ENCODE data around the gene ZNF292.

Gene ZNF292

DNA sequence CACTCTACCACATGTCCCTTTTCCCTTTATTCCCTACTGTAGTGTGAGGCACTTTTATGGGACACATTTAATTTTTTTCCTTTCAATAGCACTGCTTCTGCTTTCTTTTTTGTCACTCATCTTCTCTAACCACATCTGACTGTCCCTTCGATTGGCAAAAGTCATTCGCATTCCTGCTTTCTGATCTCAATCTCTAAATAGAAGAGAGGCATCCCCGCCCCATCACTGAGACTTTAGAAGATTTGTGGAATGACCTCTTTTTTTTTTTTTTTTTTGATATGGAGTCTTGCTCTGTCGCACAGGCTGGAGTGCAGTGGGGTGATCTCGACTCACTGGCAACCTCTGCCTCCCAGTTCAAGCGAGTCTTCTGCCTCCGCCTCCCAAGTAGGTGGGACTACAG is 9.1 kb downstream of the ZNF292 start:
- no peaks in the 10 kb centered on the region; the same call in 1 of the 2 replicates for H3K36me3 ChIP-seq (ENCODE audit: control insufficient read depth, insufficient read depth, low read length)
- TF ChIP-seq, protein P1, sequence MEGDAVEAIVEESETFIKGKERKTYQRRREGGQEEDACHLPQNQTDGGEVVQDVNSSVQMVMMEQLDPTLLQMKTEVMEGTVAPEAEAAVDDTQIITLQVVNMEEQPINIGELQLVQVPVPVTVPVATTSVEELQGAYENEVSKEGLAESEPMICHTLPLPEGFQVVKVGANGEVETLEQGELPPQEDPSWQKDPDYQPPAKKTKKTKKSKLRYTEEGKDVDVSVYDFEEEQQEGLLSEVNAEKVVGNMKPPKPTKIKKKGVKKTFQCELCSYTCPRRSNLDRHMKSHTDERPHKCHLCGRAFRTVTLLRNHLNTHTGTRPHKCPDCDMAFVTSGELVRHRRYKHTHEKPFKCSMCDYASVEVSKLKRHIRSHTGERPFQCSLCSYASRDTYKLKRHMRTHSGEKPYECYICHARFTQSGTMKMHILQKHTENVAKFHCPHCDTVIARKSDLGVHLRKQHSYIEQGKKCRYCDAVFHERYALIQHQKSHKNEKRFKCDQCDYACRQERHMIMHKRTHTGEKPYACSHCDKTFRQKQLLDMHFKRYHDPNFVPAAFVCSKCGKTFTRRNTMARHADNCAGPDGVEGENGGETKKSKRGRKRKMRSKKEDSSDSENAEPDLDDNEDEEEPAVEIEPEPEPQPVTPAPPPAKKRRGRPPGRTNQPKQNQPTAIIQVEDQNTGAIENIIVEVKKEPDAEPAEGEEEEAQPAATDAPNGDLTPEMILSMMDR (IDR thresholded peaks at IDR 0.05; ENCODE audit: insufficient read depth, low read length, poor library complexity, severe bottlenecking) = no peak
- DNase-seq (ENCODE audit: extremely low read depth, insufficient read length) = no peak
- no peak overlapping the region for H3K4me3 ChIP-seq (replicated peaks; ENCODE audit: low read depth, low read length)
- no peaks in the 10 kb centered on the region for H3K27me3 ChIP-seq (replicated peaks; ENCODE audit: control insufficient read depth, insufficient read depth, low read length)

DNA sequence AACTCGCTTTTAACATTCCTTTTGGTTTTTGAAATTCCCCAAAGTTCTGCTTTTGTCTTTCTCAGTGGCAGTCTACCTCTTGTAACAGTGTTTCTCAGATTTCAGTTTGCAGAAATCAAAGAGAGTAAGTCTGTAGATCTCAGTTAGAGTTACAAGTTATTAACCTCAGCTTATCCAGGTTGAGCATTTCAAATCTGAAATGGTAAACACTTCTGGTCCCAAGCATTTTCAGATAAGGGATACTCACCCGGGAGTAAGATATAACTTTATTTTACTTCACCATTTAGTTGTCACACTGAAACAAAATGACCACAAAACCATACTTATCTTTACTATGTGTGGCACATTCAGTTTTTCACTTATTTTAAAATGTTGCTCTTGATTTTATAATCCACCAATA is 9.8 kb downstream of the ZNF292 start:
- Histone ChIP-seq H3K36me3 (ENCODE audit: control insufficient read depth, insufficient read depth, low read length) (no peaks in the 10 kb centered on the region; the same call in 1 of the 2 replicates), H3K4me3 (replicated peaks; ENCODE audit: low read depth, low read length) (no peak overlapping the region), H3K27me3 (replicated peaks; ENCODE audit: control insufficient read depth, insufficient read depth, low read length) (no peaks in the 10 kb centered on the region)
- DNase-seq (ENCODE audit: extremely low read depth, insufficient read length) = no peak
- TF ChIP-seq, protein P1 (IDR thresholded peaks at IDR 0.05; ENCODE audit: insufficient read depth, low read length, poor library complexity, severe bottlenecking) = no peak

DNA sequence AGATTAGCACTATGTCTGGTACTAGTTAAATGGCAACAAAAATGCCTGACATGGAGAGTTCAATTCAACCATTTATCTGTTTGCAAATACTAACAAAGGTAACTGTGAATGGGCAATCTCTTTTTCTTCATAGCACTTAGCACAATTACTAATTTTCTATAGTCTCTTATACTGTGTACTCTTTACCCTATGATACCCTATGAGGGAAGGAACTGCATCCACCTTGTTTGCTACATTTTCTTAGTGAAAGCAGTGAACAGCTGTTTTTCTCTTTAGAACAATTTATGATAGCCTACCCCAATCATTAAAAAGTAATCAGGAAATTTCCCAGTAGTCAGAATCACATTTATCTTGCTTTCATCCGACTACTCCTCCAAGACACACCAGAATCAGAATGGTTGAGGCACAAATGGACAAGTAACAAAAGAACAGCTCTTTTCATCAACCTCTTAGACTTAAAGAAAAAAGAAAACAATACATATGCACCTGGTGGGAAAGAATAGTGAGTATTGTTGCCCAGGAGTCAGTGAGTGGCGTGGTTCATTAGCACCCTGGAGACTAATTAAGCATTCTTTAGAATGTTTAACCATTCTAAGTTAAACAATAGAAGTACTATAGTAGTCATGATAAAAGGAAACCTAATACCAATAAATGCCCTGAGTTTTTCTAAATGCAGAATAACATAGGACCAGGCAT is 16.7 kb downstream of the ZNF292 start:
- Histone ChIP-seq H3K27me3 (replicated peaks; ENCODE audit: control insufficient read depth, insufficient read depth, low read length) (no peaks in the 10 kb centered on the region), H3K36me3 (ENCODE audit: control insufficient read depth, insufficient read depth, low read length) (peaks cover 2% of the 10 kb centered on the region; the same call in 1 of the 2 replicates), H3K4me3 (replicated peaks; ENCODE audit: low read depth, low read length) (no peak overlapping the region)
- DNase-seq (ENCODE audit: extremely low read depth, insufficient read length) = no peak
- TF ChIP-seq, protein P1 (IDR thresholded peaks at IDR 0.05; ENCODE audit: insufficient read depth, low read length, poor library complexity, severe bottlenecking) = no peak

DNA sequence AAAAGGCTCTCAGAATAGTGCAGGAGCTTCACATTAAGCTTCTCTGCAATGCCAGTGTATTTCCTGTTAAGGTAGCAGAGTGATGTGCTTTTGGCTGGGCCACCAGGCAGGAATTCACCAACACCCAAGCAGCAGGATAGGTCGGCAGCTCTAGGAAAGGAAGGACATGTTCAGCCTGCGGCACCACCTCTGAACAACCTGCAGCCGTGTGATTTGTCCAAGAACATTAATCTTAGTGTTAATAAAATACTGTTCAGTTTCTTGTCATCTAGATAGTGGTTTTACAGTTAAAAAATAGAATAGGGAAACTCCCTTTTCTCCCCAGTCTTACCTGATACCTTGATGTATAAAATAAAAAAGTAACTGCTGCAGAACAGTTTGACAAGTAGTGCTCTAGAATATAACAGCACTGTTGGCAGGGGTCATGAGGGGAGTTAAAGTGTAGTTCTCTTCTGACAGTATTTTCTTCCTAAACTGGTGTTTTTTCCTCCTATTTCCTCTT is 18.8 kb downstream of the ZNF292 start:
- no peaks in the 10 kb centered on the region for H3K27me3 ChIP-seq (replicated peaks; ENCODE audit: control insufficient read depth, insufficient read depth, low read length)
- peaks cover 2% of the 10 kb centered on the region; the same call in 1 of the 2 replicates for H3K36me3 ChIP-seq (ENCODE audit: control insufficient read depth, insufficient read depth, low read length)
- no peak for DNase-seq (ENCODE audit: extremely low read depth, insufficient read length)
- TF ChIP-seq, protein P1 (IDR thresholded peaks at IDR 0.05; ENCODE audit: insufficient read depth, low read length, poor library complexity, severe bottlenecking) = no peak
- H3K4me3 ChIP-seq (replicated peaks; ENCODE audit: low read depth, low read length) = no peak overlapping the region

DNA sequence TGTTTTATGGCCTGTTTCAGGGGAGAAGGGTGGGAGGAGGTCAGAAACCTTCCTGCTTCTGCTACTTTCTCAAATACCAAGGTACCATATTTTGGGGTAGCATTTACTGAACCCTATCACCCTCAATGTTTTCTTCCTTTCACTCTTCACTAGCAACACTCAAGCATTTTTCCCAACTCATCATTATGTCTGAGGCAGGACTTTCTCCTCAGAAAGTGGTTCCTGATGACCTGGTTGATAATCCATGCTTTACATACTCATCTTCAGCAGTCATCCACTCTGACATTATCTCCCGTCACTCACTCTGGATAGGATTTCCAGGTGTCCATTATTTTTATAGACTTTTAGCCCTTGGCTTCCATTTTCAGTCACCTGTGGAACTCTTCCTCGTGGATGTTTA is 21.1 kb downstream of the ZNF292 start:
- no peak overlapping the region for H3K4me3 ChIP-seq (replicated peaks; ENCODE audit: low read depth, low read length)
- H3K36me3 ChIP-seq (ENCODE audit: control insufficient read depth, insufficient read depth, low read length) = peaks cover 5% of the 10 kb centered on the region
- TF ChIP-seq, protein P1 (IDR thresholded peaks at IDR 0.05; ENCODE audit: insufficient read depth, low read length, poor library complexity, severe bottlenecking) = no peak
- DNase-seq (ENCODE audit: extremely low read depth, insufficient read length) = no peak
- no peaks in the 10 kb centered on the region for H3K27me3 ChIP-seq (replicated peaks; ENCODE audit: control insufficient read depth, insufficient read depth, low read length)
